ENCODE data around the gene FLNC. TPM values are rescaled to one million over a fixed set of nuclear protein-coding genes. Genes with fewer than 3 reads are reported as not detected.

FLNC gene
- total and polyA plus RNA-seq, 10 donors = 0.21 to 1.8 (median 0.66) TPM

DNA sequence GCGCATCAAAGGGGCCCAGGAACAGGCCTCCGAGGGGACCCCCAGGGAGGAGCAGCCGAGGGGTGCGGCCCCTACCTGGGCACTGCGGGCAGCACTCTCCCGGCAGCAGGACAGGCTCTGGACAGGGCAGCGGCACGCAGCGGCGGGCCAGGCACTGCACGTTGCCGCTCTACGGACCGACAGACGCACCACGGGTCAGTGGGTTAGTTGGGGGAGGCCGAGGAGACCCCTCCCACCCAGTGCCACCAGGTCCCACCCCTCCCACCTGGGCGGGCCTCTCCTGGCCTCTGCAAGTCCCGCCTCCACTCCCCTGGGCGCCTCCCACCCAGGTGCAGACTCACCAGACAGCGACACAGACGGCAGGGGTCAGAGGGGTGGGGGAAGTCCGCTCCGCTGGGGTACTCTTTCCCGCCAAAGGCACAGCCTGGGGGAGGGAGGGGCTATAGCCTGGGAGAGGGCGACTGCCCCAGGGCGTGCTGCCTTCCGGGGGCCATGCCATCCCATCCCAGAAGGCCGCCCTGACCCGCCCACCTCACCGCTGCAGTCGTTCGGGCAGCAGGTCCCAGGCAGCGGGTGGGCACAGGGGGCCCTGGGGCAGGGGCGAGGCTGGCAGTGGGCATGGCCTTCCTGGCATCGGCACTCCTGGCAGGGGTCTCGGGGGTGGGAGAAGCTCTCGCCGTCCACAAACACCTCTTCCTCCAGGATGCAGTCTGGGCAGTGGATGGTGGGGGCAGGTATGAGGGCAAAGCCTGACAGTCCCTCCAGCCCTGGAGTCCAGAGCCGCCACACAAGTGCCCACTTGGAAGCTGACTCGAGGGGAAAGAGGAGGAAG, 61.1 kb downstream of the FLNC start:
- 33 to 62% (median 39%) methylated on average over 11 to 41 of the region's 41 CpGs for WGBS, 5 donors
- no peaks in the 10 kb centered on the region for H3K9me3 ChIP-seq
- peaks cover 0 to 14% (median 7%) of the 10 kb centered on the region in 6 donors for H3K4me1 ChIP-seq
- no peak overlapping the region for H3K27ac ChIP-seq
- peaks cover 0 to 47% (median 13%) of the 10 kb centered on the region in 7 donors for H3K27me3 ChIP-seq (replicated peaks in 1 of 7)
- H3K36me3 ChIP-seq = no peaks in the 10 kb centered on the region
- H3K4me3 ChIP-seq = peak overlapping the region in 7 of 8 donors; percentile 13 to 67 (median 32)
- intact Hi-C loops (cut with DNase I; ENCODE audit: low total_unique reads) = no loop called here
- TF ChIP-seq, protein P1, sequence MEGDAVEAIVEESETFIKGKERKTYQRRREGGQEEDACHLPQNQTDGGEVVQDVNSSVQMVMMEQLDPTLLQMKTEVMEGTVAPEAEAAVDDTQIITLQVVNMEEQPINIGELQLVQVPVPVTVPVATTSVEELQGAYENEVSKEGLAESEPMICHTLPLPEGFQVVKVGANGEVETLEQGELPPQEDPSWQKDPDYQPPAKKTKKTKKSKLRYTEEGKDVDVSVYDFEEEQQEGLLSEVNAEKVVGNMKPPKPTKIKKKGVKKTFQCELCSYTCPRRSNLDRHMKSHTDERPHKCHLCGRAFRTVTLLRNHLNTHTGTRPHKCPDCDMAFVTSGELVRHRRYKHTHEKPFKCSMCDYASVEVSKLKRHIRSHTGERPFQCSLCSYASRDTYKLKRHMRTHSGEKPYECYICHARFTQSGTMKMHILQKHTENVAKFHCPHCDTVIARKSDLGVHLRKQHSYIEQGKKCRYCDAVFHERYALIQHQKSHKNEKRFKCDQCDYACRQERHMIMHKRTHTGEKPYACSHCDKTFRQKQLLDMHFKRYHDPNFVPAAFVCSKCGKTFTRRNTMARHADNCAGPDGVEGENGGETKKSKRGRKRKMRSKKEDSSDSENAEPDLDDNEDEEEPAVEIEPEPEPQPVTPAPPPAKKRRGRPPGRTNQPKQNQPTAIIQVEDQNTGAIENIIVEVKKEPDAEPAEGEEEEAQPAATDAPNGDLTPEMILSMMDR (IDR thresholded peaks at IDR 0.05 in 8 of 11, conservative IDR thresholded peaks at IDR 0.05 in 3 of 11) = no peak
- no peak for TF ChIP-seq POLR2A (IDR thresholded peaks at IDR 0.05)
- no peak for TF ChIP-seq POLR2AphosphoS5 (IDR thresholded peaks at IDR 0.05)
- DNase-seq = peak; percentile 74

DNA sequence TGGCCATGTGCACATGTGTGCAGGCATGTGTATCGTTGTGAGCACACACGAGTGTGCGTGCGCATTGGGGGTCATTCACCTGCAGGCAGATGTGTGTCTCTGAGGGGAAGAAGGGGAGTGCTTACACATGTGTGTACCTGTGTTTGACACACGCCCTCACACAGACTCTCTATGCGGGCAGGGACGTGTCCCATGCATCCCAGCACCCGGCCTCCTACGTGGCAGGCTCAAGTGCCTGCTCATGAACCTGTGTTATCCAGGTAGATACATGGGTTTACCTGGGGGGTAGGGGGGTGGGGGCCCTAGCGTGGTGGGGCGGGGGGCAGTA, 61.7 kb downstream of the FLNC start:
- Histone ChIP-seq H3K27me3 (replicated peaks in 1 of 7) (peaks cover 0 to 41% (median 13%) of the 10 kb centered on the region in 7 donors), H3K4me3 (no peak overlapping the region), H3K27ac (no peak overlapping the region), H3K36me3 (no peaks in the 10 kb centered on the region), H3K9me3 (no peaks in the 10 kb centered on the region), H3K4me1 (peaks cover 0 to 14% (median 7%) of the 10 kb centered on the region in 6 donors)
- intact Hi-C loops (cut with DNase I; ENCODE audit: low total_unique reads) = no loop called here
- peak; percentile 55 for DNase-seq
- WGBS, 5 donors = 77 to 85% (median 80%) methylated on average over 11 of the region's 11 CpGs
- TF ChIP-seq POLR2A (IDR thresholded peaks at IDR 0.05) (no peak), POLR2AphosphoS5 (IDR thresholded peaks at IDR 0.05) (no peak)
- TF ChIP-seq, protein P1 (IDR thresholded peaks at IDR 0.05 in 8 of 11, conservative IDR thresholded peaks at IDR 0.05 in 3 of 11) = no peak

DNA sequence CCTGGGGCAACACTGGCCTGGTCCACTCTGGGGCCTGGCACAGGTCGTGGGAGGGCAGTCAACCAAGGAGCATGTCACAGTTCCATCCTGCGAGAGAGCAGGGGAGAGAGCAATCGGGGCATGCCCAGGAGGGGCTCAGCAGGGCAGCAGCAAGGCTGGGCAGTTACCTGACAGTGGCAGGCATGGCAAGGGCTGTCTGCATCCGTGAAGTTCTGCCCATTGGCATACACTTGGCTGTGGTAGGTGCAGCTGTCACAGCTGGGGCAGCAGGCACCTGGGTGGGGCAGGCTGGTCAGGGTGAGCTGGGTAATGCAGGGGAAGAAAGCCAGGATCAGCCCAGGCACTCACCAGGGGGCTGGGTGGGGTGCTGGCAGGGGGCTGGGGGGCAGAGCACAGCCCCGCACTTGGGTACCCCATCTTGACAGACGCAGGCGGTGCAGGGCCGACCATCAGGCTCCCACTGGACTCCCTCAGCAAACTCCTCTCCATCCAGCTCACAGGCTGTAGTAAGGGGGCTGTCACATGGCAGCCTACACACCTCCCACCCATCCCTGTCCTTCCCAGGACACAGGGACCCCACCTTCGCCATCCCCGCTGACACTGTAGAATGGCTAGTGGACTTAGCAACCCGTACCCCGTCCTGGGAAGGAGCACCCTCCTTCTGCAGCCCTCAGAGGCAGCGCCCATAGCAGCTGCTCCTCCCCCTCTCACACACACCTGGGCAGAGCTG, 62.5 kb downstream of the FLNC start:
- H3K4me3 ChIP-seq = no peak overlapping the region
- intact Hi-C loops (cut with DNase I; ENCODE audit: low total_unique reads) = no loop called here
- DNase-seq = peak; percentile 61
- WGBS, 5 donors = 89 to 93% (median 91%) methylated on average over 11 to 13 of the region's 13 CpGs
- H3K9me3 ChIP-seq = no peaks in the 10 kb centered on the region
- no peak overlapping the region for H3K27ac ChIP-seq
- TF ChIP-seq, protein P1 (IDR thresholded peaks at IDR 0.05 in 8 of 11, conservative IDR thresholded peaks at IDR 0.05 in 3 of 11) = no peak
- no peak for TF ChIP-seq POLR2AphosphoS5 (IDR thresholded peaks at IDR 0.05)
- peaks cover 0 to 14% (median 7%) of the 10 kb centered on the region in 6 donors for H3K4me1 ChIP-seq
- H3K36me3 ChIP-seq = no peaks in the 10 kb centered on the region
- H3K27me3 ChIP-seq (replicated peaks in 1 of 7) = peaks cover 0 to 40% (median 13%) of the 10 kb centered on the region in 7 donors
